Measurements from ENCODE around the gene AP3D1. TPM values are rescaled to one million over a fixed set of nuclear protein-coding genes. Genes with fewer than 3 reads are reported as not detected.
"Not testable (repeated sequence)": the region's sequence is repeated elsewhere in the genome, so short reads cannot be mapped to it uniquely, and the experiment has no call there.

AP3D1 gene
- total RNA-seq, 1 donor from 2014 or later = 162 TPM

DNA sequence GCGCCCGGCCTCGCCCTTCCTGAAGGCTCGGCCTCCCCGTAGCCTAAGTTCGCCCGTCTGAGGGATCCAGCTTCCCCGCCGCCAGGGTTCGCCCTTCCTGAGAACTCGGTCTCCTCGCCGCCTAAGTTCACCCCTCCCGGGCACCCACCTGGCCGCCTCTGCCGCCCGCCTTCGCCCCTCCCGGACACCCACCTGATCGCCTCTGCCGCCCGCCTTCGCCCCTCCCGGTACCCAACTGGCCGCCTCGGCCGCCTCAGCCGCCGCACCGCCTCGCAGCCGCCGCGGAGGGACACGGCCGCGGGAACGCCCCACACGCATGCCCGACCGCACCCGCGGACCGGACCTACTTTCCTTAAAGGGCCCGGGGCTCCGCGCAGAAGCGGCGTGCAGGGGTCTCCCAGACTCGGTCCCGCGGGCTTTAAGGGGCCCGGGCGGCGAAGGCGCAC lies 55.3 kb downstream of the AP3D1 start, which contains the start of gene MOB3A:
MOB3A (minus strand) TSS at position 293 of the 446 bp plus-strand sequence. CDS start 17,766 bp downstream, outside the sequence.
- DNase-seq (ENCODE audit: low read depth) (peak; percentile 89), FAIRE-seq (no peak)
- no peaks in the 10 kb centered on the region for H3K27me3 Mint-ChIP-seq (ENCODE audit: low read depth, unreplicated experiment)
- peak within 1 kb of the TSS; percentile 93 for H3K27ac Mint-ChIP-seq (ENCODE audit: unreplicated experiment)
- no peaks in the 10 kb centered on the region for H3K9me3 Mint-ChIP-seq (ENCODE audit: unreplicated experiment)
- peak within 1 kb of the TSS; percentile 54 for H2AFZ ChIP-seq (ENCODE audit: low read depth, low read length)
- H4K20me1 ChIP-seq (ENCODE audit: insufficient read depth, low read length) = peaks cover 34% of the 10 kb centered on the region
- peaks cover 8% of the 10 kb centered on the region for H3K36me3 Mint-ChIP-seq (ENCODE audit: low read depth, unreplicated experiment)
- H3K4me2 ChIP-seq (ENCODE audit: low read length) = peak within 1 kb of the TSS; percentile 86
- H3K79me2 ChIP-seq (ENCODE audit: insufficient read depth, low read length) = peaks cover 40% of the 10 kb centered on the region
- no peaks in the 10 kb centered on the region for H3K27me3 ChIP-seq (ENCODE audit: insufficient read depth, low read length)
- H3K4me3 ChIP-seq (ENCODE audit: insufficient read depth, low read depth, low read length) = peak within 1 kb of the TSS; percentile 78
- peaks cover 7% of the 10 kb centered on the region for H3K4me1 ChIP-seq (ENCODE audit: insufficient read depth, low read length)
- H3K27ac ChIP-seq (ENCODE audit: low read depth, low read length) = peak within 1 kb of the TSS; percentile 83
- peaks cover 10% of the 10 kb centered on the region for H3K36me3 ChIP-seq (ENCODE audit: insufficient read depth, low read length)
- no peaks in the 10 kb centered on the region for H3K9me3 ChIP-seq (ENCODE audit: insufficient read depth, low read depth, low read length)
- peaks cover 12% of the 10 kb centered on the region for H3K4me1 Mint-ChIP-seq (ENCODE audit: low read depth, unreplicated experiment)
- TF ChIP-seq EZH2 (IDR thresholded peaks at IDR 0.05; ENCODE audit: insufficient read depth, low read length) = no peak
- TF ChIP-seq, protein P1, sequence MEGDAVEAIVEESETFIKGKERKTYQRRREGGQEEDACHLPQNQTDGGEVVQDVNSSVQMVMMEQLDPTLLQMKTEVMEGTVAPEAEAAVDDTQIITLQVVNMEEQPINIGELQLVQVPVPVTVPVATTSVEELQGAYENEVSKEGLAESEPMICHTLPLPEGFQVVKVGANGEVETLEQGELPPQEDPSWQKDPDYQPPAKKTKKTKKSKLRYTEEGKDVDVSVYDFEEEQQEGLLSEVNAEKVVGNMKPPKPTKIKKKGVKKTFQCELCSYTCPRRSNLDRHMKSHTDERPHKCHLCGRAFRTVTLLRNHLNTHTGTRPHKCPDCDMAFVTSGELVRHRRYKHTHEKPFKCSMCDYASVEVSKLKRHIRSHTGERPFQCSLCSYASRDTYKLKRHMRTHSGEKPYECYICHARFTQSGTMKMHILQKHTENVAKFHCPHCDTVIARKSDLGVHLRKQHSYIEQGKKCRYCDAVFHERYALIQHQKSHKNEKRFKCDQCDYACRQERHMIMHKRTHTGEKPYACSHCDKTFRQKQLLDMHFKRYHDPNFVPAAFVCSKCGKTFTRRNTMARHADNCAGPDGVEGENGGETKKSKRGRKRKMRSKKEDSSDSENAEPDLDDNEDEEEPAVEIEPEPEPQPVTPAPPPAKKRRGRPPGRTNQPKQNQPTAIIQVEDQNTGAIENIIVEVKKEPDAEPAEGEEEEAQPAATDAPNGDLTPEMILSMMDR (IDR thresholded peaks at IDR 0.05; ENCODE audit: insufficient read depth, low read depth, low read length) = peak; percentile 6
- peak within 1 kb of the TSS; percentile 83 for H3K9ac ChIP-seq (ENCODE audit: low read length)
- peak within 1 kb of the TSS; percentile 92 for H3K4me3 Mint-ChIP-seq (ENCODE audit: unreplicated experiment)

DNA sequence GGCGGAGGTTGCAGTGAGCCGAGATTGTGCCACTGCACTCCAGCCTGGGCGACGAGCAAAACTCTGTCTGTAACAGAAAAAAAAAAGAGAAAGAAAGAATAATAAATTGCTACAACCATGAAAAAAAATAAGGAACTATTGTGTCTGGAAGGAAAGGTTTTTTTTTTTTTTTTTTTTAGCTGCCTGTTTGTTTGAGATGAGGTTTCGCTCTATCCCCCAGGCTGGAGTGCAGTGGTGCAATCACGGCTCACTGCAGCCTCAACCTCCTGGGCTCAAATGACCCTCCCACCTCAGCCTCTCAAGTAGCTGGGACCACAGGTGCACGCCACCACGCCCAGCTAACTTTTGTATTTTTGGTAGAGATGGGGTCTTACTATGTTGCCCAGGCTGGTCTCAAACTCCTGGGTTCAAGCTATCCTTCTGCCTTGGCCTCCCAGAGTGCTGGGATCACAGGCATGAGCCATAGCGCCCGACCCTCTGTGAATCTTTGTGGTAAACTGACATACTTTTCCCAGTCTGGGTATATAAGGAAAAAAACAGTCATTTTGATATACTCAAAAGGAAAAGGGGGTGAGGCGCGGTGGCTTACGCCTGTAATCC lies 59.3 kb downstream of the AP3D1 start:
- H3K4me1 Mint-ChIP-seq (ENCODE audit: low read depth, unreplicated experiment) = peaks cover 36% of the 10 kb centered on the region
- FAIRE-seq; H3K9ac ChIP-seq (ENCODE audit: low read length); H3K36me3 ChIP-seq (ENCODE audit: insufficient read depth, low read length); H3K27me3 Mint-ChIP-seq (ENCODE audit: low read depth, unreplicated experiment); H3K4me3 ChIP-seq (ENCODE audit: insufficient read depth, low read depth, low read length); H3K4me3 Mint-ChIP-seq (ENCODE audit: unreplicated experiment); H3K27ac ChIP-seq (ENCODE audit: low read depth, low read length); H3K27ac Mint-ChIP-seq (ENCODE audit: unreplicated experiment); H2AFZ ChIP-seq (ENCODE audit: low read depth, low read length); H3K9me3 Mint-ChIP-seq (ENCODE audit: unreplicated experiment); H3K4me2 ChIP-seq (ENCODE audit: low read length); H3K36me3 Mint-ChIP-seq (ENCODE audit: low read depth, unreplicated experiment); H3K9me3 ChIP-seq (ENCODE audit: insufficient read depth, low read depth, low read length); H3K27me3 ChIP-seq (ENCODE audit: insufficient read depth, low read length); DNase-seq (ENCODE audit: low read depth): not testable (repeated sequence)
- peaks cover 31% of the 10 kb centered on the region for H3K4me1 ChIP-seq (ENCODE audit: insufficient read depth, low read length)
- H3K79me2 ChIP-seq (ENCODE audit: insufficient read depth, low read length) = peaks cover 72% of the 10 kb centered on the region
- peaks cover 28% of the 10 kb centered on the region for H4K20me1 ChIP-seq (ENCODE audit: insufficient read depth, low read length)

DNA sequence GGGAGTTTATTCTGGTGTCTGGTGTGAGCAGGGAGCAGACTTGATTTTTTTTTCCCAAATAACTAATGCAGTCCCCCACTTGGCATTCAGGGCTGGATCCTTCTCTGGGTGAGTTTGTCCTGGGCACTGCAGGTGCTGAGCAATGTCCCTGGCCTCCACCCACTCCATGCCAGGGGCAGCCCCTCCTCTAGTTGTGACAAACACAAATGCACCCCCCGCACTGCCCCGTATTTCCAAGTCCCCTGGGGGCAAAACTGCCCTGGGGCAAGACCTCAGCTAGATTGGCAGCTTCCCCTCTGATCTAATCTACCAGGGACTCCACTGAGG lies 61.7 kb downstream of the AP3D1 start:
- Histone ChIP-seq H3K4me2 (ENCODE audit: low read length) (peak overlapping the region; percentile 84), H3K9ac (ENCODE audit: low read length) (peak overlapping the region; percentile 64), H3K4me3 (ENCODE audit: insufficient read depth, low read depth, low read length) (no peak overlapping the region), H3K79me2 (ENCODE audit: insufficient read depth, low read length) (peaks cover 63% of the 10 kb centered on the region), H3K27me3 (ENCODE audit: insufficient read depth, low read length) (no peaks in the 10 kb centered on the region), H3K36me3 (ENCODE audit: insufficient read depth, low read length) (peaks cover 7% of the 10 kb centered on the region), H3K4me1 (ENCODE audit: insufficient read depth, low read length) (peaks cover 31% of the 10 kb centered on the region), H3K9me3 (ENCODE audit: insufficient read depth, low read depth, low read length) (no peaks in the 10 kb centered on the region), H3K27ac (ENCODE audit: low read depth, low read length) (peak overlapping the region; percentile 65), H2AFZ (ENCODE audit: low read depth, low read length) (no peak overlapping the region), H4K20me1 (ENCODE audit: insufficient read depth, low read length) (peaks cover 35% of the 10 kb centered on the region)
- H3K27me3 Mint-ChIP-seq (ENCODE audit: low read depth, unreplicated experiment) = no peaks in the 10 kb centered on the region
- no peaks in the 10 kb centered on the region for H3K9me3 Mint-ChIP-seq (ENCODE audit: unreplicated experiment)
- FAIRE-seq (no peak), DNase-seq (ENCODE audit: low read depth) (no peak)
- peak overlapping the region; percentile 62 for H3K27ac Mint-ChIP-seq (ENCODE audit: unreplicated experiment)
- H3K36me3 Mint-ChIP-seq (ENCODE audit: low read depth, unreplicated experiment) = peaks cover 11% of the 10 kb centered on the region
- H3K4me1 Mint-ChIP-seq (ENCODE audit: low read depth, unreplicated experiment) = peaks cover 44% of the 10 kb centered on the region
- TF ChIP-seq, protein P1 (IDR thresholded peaks at IDR 0.05; ENCODE audit: insufficient read depth, low read depth, low read length) = no peak
- TF ChIP-seq EZH2 (IDR thresholded peaks at IDR 0.05; ENCODE audit: insufficient read depth, low read length) = no peak
- H3K4me3 Mint-ChIP-seq (ENCODE audit: unreplicated experiment) = no peak overlapping the region

Measured in astrocyte (in vitro differentiated cells and primary cell).